Measurements from ENCODE around the gene AK6.

AK6 gene

GRCh38 chr5:69317391-69317790, 51.9 kb downstream of the AK6 start:
- Histone ChIP-seq H3K27me3 (ENCODE audit: insufficient read depth, poor library complexity, severe bottlenecking) (no peaks in the 10 kb centered on the region), H3K27ac (replicated peaks) (peak overlapping the region; percentile 51), H3K4me3 (replicated peaks; ENCODE audit: insufficient read depth, low read length) (no peak overlapping the region)
- DNase-seq (ENCODE audit: low read depth in 1 of 2, low spot score in 1 of 2) = peak in 1 of 2 experiments; percentile 14
- no peak for TF ChIP-seq SPI1 (IDR thresholded peaks at IDR 0.05; ENCODE audit: borderline replicate concordance, low read depth)
- TF ChIP-seq REST (IDR thresholded peaks at IDR 0.05; ENCODE audit: insufficient replicate concordance, low read depth) = no peak
- no peak for TF ChIP-seq CTCF (IDR thresholded peaks at IDR 0.05; ENCODE audit: insufficient read depth, low read length)
- no peak for TF ChIP-seq GABPA (IDR thresholded peaks at IDR 0.05; ENCODE audit: low read depth)
- TF ChIP-seq POLR2AphosphoS5 (IDR thresholded peaks at IDR 0.05; ENCODE audit: low read depth) = no peak

- TF ChIP-seq CTCF (IDR thresholded peaks at IDR 0.05; ENCODE audit: insufficient read depth, low read length) (no peak), POLR2AphosphoS5 (IDR thresholded peaks at IDR 0.05; ENCODE audit: low read depth) (no peak), GABPA (IDR thresholded peaks at IDR 0.05; ENCODE audit: low read depth) (no peak), SPI1 (IDR thresholded peaks at IDR 0.05; ENCODE audit: borderline replicate concordance, low read depth) (no peak), REST (IDR thresholded peaks at IDR 0.05; ENCODE audit: insufficient replicate concordance, low read depth) (no peak)
- DNase-seq (ENCODE audit: low read depth in 1 of 2, low spot score in 1 of 2) = no peak
- H3K27me3 ChIP-seq (ENCODE audit: insufficient read depth, poor library complexity, severe bottlenecking) = no peaks in the 10 kb centered on the region
- H3K4me3 ChIP-seq (replicated peaks; ENCODE audit: insufficient read depth, low read length) = no peak overlapping the region
- no peak overlapping the region for H3K27ac ChIP-seq (replicated peaks)
These were observed 53.3 kb downstream of the AK6 start for GRCh38 chr5:69315972-69316371.

GRCh38 chr5:69313428-69313827, 55.9 kb downstream of the AK6 start:
- H3K4me3 ChIP-seq (replicated peaks; ENCODE audit: insufficient read depth, low read length) = no peak overlapping the region
- H3K27me3 ChIP-seq (ENCODE audit: insufficient read depth, poor library complexity, severe bottlenecking) = no peaks in the 10 kb centered on the region
- DNase-seq (ENCODE audit: low read depth in 1 of 2, low spot score in 1 of 2) = no peak
- H3K27ac ChIP-seq (replicated peaks) = no peak overlapping the region
- TF ChIP-seq POLR2AphosphoS5 (IDR thresholded peaks at IDR 0.05; ENCODE audit: low read depth) = no peak
- TF ChIP-seq SPI1 (IDR thresholded peaks at IDR 0.05; ENCODE audit: borderline replicate concordance, low read depth) = no peak
- no peak for TF ChIP-seq CTCF (IDR thresholded peaks at IDR 0.05; ENCODE audit: insufficient read depth, low read length)
- TF ChIP-seq REST (IDR thresholded peaks at IDR 0.05; ENCODE audit: insufficient replicate concordance, low read depth) = no peak
- no peak for TF ChIP-seq GABPA (IDR thresholded peaks at IDR 0.05; ENCODE audit: low read depth)
